Astrocyte of the spinal cord (primary cell): ENCODE measurements around the gene SLC25A53.

Source experiments
- DNase-seq: peaks from one replicate; pipeline ENCODE4 v3.0.0; 2011; ENCODE audit warnings: low read depth, low spot score
- H3K4me3 ChIP-seq: 2 replicates; pipeline ENCODE4 v1.5.1; 2011; ENCODE audit warnings: low read depth, mild to moderate bottlenecking, low read length, moderate library complexity
- in situ Hi-C: cut with HindIII; loops from 2 replicates; pipeline ENCODE4 v1.10.0; 2017; ENCODE audit warnings: low sequenced_read_pairs
- TF ChIP-seq, protein P1 (sequence below): IDR thresholded peaks from 2 replicates; pipeline ENCODE4 v1.5.1; 2012; ENCODE audit warnings: low read depth, mild to moderate bottlenecking, low read length, inconsistent platforms

SLC25A53 gene, protein sequence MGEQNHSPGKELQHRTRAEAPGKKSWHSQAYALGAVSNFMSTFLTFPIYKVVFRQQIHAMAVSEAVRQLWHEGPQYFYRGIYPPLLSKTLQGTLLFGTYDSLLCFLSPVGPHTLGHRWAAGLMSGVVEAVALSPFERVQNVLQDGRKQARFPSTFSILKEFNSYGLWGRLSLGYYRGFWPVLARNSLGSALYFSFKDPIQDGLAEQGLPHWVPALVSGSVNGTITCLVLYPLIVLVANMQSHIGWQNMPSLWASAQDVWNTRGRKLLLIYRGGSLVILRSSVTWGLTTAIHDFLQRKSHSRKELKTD

DNA sequence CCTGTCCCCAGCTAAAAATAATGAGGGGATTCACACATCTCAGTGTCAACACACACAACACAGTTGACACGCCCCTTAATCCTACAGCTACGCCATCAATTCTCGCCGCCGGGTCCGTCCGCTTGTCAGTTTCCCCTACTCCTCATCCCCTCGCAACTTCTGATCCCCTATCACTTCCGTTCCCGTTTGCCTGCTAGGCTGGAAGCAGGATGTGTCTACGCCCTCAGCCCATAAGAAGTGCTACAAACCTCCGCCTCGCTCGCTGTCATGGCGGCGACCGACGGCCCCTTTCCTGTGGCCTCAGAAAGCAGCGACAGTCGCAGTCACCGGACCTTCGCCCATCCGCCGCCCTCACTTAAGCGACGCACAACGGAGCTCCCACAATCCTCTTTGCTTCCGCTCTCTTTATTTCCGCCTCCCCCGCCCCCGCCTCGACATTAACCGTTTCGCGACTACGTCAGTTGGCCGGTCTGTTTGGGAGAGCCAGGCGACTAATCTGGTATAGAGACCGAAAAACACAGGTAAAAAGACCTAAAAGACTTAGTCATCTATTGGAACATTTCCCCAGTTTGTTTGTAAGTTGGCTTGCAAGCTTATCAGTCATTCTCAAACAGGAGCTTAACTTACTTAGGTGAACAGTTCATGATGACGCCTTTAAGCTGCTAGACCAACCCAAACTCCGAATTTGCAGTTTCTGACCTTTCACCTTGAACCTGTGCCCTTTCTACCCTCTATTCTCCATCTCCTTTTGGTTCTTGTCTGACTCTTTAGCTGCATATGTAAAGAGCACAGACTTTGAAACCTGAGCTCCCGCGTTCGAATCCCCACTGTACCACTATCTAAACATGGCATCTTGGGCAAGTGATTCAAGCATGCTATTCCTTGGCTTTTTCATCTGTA is at the start of gene SLC25A53:
TSS of gene SLC25A53 (minus strand) at position 380 of the 900 bp plus-strand sequence. CDS start 51,752 bp downstream, outside the sequence.
- DNase-seq, result peak; percentile 82
- in situ Hi-C loops, result no loop called here

DNA sequence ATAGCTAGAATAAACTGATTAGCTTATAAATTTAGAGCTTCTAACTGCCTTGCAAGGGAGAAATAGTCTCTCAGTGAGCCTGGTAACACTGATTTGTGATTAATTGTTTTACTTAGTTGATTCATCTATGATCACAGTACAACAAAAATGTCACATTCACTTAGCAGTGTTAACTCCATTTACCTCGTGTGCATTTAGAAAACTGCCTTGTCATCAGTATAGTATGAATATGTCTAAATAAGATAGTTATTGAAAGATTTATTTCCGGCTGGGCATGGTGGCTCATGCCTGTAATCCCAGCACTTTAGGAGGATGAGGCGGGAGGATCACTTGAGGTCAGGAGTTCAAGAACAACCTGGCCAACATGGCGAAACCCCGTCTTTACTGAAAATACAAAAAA is 48.7 kb upstream of the SLC25A53 start:
- in situ Hi-C loops, result no loop called here
- H3K4me3 ChIP-seq, result no peak overlapping the region
- DNase-seq, result no peak
- TF ChIP-seq, protein P1, sequence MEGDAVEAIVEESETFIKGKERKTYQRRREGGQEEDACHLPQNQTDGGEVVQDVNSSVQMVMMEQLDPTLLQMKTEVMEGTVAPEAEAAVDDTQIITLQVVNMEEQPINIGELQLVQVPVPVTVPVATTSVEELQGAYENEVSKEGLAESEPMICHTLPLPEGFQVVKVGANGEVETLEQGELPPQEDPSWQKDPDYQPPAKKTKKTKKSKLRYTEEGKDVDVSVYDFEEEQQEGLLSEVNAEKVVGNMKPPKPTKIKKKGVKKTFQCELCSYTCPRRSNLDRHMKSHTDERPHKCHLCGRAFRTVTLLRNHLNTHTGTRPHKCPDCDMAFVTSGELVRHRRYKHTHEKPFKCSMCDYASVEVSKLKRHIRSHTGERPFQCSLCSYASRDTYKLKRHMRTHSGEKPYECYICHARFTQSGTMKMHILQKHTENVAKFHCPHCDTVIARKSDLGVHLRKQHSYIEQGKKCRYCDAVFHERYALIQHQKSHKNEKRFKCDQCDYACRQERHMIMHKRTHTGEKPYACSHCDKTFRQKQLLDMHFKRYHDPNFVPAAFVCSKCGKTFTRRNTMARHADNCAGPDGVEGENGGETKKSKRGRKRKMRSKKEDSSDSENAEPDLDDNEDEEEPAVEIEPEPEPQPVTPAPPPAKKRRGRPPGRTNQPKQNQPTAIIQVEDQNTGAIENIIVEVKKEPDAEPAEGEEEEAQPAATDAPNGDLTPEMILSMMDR, result no peak

More for the DNA sequence above, at the start of gene SLC25A53:
- TF ChIP-seq, protein P1, result no peak
- H3K4me3 ChIP-seq, result peak within 1 kb of the TSS; percentile 74

DNA sequence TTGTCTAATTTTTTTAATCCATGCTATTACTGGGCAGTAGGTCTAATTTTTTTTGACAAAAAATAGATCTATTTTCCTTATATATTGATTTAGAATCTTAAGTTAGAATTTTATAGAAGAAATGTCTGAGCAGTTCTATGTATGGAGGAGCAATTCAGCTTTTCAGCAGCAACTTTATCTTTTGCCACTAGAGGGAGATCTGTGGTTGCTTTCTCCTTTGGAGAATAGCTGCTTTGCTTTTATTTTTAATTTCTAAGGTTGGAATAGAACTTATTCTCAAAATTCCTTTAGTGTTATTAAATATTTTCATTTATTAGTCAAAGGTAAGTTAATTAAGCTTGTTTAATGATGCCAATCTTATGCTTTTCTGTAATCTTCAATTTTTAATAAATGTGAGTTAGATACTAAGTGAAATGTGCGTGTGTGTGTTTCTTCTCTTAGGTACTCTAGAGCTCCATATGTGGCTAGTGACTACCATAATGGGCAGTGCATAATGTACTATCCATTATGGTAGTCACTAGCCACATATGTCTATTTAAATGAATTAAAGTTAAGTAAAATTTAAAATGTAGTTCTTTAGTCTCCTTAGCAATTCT is 38.8 kb upstream of the SLC25A53 start:
- peak; percentile 34 for DNase-seq

DNA sequence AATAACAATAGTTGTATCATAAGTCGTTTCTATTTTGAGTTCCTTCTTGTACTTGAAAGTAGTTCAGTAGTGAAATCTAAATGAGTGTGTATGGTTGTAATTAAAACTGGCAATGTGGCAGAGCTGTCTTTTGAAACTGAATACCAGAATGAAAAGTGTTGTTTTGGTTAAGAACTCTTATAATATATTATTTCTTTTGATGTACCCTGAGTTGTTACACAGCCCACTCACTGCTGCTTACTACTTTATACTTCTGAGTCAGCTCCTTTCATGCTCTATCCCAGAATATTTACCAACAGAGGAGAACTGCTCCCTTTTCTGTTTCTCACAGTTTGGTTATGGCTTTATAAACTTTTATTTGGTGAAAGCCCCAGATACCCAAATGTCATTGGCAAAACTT is 38.2 kb upstream of the SLC25A53 start:
- in situ Hi-C loops, result no loop called here
- no peak for DNase-seq
- no peak overlapping the region for H3K4me3 ChIP-seq
- TF ChIP-seq, protein P1, result no peak

More for the DNA sequence above, 38.8 kb upstream of the SLC25A53 start:
- in situ Hi-C loops, result no loop called here
- no peak overlapping the region for H3K4me3 ChIP-seq
- TF ChIP-seq, protein P1, result peak; percentile 85

DNA sequence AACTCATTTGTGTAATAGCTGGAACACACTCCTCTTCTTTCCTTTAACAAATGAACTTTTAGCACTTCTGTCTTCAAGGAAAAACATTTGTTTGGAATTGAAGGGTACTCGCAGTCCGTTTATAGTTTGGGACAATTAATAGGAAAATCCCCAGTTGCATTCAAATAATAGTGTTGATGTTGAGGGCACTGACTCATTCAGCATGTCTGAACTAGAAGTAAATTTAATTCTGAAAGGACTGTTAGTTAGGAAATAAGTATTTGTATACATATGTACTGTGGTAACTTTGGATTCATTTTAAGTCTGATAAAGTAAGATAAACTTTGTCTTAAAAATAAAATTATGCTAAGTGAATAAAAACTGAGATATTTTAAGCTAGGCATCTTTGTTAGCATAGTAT is 36.7 kb upstream of the SLC25A53 start:
- in situ Hi-C loops, result no loop called here
- no peak for DNase-seq
- TF ChIP-seq, protein P1, result no peak
- no peak overlapping the region for H3K4me3 ChIP-seq

DNA sequence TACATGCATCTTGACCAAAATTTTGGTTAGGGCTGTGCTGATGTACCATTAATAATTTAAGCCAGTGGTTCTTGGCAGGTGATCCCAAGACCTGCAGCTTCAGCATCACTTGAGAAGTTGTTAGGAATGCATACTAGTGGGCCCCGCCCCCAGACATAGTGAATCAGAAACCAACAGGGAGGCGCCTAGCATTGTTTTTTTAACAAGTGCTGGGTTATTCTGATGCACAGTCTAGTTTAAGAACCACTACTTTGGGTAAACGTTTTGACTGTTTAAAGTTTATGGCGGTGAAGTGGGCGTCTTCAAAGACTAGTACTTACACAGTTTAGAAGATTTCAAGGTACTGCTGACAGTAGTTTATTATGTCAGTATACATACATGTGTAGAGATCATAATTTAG is 33.0 kb upstream of the SLC25A53 start:
- in situ Hi-C loops, result no loop called here
- H3K4me3 ChIP-seq, result no peak overlapping the region
- TF ChIP-seq, protein P1, result no peak
- DNase-seq, result no peak
